Amniotic stem cell (primary cell): ENCODE results near the gene VSTM5.
A peak's percentile ranks its signal among the peaks of the same experiment; 100 is the strongest.
"Not testable (repeated sequence)": the region's sequence is repeated elsewhere in the genome, so short reads cannot be mapped to it uniquely, and the experiment has no call there.

Source experiments
- DNase-seq: peaks from one replicate; lab custom pipeline; 2025; lab: John Stamatoyannopoulos, UW

VSTM5 gene, protein sequence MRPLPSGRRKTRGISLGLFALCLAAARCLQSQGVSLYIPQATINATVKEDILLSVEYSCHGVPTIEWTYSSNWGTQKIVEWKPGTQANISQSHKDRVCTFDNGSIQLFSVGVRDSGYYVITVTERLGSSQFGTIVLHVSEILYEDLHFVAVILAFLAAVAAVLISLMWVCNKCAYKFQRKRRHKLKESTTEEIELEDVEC

DNA sequence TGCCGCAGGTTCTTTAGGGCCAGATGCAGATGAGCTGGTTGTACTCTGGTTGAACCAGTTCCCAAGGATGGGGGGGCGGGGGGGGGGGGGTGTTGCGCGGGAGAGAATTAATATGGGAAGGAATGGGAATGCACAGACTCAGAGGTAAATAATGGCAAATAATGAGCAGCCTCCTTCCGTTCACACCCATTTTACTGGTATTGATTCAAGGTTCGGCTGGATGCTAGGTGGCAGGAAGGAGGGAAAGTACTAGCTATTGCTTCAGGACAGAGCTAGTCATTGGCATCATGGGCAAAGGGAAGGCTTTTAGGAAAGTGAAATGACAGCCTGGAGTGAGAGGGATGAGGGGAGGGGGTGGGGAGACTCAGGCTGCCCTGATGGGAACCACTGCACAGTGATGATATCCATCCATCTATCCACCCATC lies at the start of gene VSTM5:
VSTM5 (minus strand) TSS at position 25 of the 425 bp plus-strand sequence. CDS start 116 bp downstream, outside the sequence.
- no peak for DNase-seq

DNA sequence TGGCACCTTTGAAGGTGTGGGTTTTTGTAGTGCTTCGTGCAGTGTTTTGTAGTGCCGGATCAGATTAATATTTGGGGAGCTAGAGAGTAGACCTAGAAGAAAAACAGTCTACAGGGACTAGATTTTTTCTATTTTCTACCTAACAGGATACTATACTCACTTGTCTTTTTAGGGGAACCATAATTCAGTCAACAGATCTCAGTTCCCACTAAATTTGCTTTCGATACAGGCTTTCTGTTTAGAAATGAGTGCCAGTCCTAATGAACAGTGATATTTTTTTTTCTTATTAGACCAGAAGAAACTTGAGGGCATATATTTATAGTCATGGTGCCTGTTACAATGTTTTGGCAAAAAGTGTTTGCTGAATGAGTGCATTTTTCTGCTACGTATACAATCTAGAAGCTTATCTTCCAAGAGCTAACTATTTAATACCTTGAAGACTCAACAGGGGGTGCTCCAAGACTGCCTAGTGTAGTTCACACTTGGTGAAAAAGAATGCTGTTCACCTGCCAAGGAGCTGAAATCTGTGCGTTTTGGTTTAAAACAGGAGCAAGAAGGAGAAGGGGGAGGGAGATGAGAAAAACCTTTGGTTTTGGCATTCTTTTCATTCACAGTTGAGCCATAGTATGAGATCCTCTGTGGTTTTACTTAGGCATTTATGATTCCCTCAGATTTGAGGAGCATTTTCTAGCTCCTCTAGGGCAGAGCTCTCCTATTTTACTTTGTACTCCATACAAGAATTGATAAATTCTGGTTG lies 44.9 kb upstream of the VSTM5 start:
- DNase-seq = peak; percentile 81

- no peak for DNase-seq
These were observed 40.1 kb upstream of the VSTM5 start for GRCh38 chr11:93890391-93891051.

- DNase-seq = no peak
These were observed 36.7 kb upstream of the VSTM5 start for GRCh38 chr11:93887111-93887510.

DNA sequence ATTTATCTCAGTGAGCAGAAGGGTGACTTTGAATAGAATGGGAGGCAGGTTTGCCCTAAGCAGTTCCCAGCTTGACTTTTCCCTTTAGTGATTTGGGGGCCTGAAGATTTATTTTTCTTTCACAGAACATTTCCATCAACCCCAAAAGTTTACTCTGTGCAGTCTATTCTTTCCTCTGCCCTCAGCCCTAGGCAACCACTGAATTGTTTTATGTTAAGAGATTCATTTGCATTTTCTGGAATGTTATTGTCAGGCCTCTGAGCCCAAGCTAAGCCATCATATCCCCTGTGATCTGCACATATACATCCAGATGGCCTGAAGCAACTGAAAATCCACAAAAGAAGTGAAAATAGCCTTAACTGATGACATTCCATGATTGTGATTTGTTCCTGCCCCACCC lies 28.7 kb upstream of the VSTM5 start:
- DNase-seq = not testable (repeated sequence)

DNA sequence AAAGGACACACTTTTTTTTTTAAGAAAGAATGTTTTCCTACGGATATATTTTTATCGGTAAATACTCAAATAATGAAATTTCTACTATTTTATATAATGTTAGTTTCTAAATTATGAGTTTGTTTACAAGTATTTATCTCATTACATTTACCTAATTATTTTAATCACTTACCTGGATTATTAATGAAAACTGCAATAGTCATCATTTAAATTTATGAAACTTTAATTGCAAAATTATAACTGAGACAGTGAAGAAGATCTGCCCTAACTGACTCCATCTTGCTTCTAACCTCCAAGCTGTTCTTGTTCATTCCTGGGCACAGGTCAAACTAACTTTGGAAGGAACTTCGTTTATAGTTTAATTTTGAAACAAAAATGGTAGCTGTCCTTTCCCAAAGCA lies 25.2 kb upstream of the VSTM5 start:
- DNase-seq = no peak

- DNase-seq = no peak
These were observed 21.1 kb upstream of the VSTM5 start for GRCh38 chr11:93871526-93871925.

GRCh38 chr11:93870616-93871015 lies 20.2 kb upstream of the VSTM5 start:
- DNase-seq = no peak

DNA sequence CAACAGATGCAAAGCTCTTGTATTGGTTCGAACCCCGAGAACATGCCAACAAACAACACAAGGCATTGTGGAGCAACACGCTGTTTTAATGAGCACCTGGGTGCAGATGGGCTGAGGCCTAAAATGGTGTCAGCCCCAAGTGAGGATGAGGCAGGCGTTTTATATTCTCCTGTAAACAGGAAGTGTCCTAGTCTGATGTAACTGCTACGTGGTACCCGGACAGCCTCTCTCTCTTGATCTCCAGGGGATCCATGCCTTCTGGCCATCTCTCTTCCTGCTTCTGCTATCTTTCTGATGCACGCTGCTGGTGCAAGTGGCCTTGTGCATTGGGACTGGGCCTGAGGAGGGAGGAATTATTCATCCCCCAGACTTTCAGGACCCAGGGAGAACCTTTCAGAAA lies 19.4 kb upstream of the VSTM5 start:
- no peak for DNase-seq

DNA sequence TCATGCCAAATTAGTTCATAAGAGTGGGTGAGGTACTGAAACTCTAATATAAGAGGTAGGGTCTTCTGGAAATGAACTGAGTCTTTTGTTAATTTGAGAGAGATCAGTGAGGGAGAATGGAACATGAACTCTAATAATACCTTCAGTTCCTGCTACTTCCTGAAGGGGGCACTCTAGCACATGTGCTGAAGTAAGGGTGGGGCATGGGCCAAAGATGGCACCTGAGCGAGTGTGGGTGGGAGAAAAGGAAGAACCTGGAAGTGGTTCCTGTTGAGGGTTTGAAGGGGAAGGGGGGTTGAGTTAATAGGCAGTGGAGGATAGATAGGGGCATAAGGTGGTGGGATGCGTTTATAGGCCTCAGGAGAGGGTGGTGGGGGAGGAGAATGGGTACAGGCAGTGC lies 18.0 kb upstream of the VSTM5 start:
- DNase-seq = not testable (repeated sequence)

DNA sequence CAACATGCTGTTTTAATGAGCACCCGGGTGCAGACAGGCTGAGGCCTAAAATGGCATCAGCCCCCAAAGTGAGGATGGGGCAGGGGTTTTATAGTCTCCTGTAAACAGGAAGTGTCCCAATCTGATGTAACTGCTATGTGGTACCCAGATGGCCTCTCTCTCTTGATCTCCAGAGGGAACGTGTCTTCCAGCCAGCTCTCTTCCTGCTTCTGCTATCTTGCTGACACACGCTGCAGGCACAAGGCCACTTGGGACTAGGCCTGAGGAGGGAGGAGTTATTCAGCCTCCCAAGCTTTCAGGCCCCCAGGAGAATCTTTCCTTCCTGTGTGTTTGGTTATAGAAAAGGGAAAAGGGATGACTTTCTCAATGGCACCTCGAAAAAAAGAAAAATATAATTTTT lies 11.4 kb upstream of the VSTM5 start:
- DNase-seq = no peak

DNA sequence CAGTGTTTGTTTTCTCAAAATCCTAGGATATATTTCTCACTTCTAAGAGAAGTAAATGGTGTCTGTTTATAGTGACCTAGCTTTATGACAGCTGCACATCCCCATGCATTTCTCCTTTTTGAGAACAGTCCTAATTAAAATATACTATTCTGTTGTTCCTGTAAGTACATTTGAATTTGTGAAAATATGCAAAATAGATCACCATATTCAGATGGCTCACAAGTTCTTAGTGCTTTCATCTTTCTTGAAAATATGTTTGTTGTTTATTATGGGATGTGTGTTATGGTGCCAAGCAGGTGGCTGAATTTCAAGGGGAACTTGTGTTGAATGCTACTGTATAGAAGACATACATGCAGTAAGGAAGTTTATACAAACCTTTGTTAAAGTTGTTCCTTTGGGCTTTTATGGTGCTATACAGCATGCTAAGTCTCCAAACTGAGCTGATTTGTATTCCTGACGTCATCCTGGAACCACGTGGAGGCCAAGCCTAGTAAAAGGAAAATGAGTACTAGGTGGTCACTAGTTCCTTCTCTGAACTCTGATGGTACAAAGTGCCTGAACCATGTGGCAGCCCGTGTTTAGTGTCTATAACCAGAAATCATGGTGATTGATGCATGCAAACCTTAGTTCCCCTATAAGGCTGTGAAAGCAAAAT lies 7.8 kb upstream of the VSTM5 start:
- DNase-seq = no peak

DNA sequence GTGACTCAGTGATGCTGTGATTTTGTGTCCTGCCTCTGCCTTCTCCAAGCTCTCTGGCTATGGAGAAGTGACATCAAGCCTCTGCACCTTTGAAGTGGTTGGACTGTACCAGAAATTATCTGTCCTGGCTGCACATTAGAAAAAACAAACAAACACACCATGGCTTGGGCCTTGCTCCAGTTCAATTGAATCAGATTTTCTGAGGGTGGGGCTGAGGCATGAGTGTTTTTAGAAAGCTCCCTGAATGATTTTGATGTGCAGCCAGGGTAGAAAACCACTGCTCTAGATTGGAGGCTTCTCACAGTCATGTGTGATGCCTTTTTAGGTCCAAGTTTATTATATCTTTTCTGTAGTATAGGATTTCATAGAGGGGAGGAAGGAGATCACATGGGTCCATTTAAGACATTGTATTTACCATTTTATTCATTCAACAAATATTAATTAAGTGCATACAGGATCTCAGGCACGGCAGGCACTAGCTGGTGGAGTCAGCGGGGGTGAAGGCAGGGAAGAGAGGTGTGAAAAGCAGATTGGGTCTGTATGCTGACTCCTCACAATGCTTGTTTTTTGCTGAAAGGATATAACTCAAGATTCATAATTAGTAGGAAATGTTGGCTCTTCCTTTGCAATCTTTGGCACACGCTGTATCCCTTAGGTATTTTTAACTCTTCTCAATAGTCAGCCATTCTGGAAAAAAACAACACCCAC lies 7.1 kb upstream of the VSTM5 start:
- no peak for DNase-seq

- DNase-seq = no peak
These were observed 1.8 kb upstream of the VSTM5 start for GRCh38 chr11:93852242-93852641.

GRCh38 chr11:93849751-93850593 lies 446 bp downstream of the VSTM5 start:
- no peak for DNase-seq

GRCh38 chr11:93849201-93849600 lies 1.2 kb downstream of the VSTM5 start:
- no peak for DNase-seq

GRCh38 chr11:93846411-93846810 lies 4.0 kb downstream of the VSTM5 start:
- DNase-seq = no peak

DNA sequence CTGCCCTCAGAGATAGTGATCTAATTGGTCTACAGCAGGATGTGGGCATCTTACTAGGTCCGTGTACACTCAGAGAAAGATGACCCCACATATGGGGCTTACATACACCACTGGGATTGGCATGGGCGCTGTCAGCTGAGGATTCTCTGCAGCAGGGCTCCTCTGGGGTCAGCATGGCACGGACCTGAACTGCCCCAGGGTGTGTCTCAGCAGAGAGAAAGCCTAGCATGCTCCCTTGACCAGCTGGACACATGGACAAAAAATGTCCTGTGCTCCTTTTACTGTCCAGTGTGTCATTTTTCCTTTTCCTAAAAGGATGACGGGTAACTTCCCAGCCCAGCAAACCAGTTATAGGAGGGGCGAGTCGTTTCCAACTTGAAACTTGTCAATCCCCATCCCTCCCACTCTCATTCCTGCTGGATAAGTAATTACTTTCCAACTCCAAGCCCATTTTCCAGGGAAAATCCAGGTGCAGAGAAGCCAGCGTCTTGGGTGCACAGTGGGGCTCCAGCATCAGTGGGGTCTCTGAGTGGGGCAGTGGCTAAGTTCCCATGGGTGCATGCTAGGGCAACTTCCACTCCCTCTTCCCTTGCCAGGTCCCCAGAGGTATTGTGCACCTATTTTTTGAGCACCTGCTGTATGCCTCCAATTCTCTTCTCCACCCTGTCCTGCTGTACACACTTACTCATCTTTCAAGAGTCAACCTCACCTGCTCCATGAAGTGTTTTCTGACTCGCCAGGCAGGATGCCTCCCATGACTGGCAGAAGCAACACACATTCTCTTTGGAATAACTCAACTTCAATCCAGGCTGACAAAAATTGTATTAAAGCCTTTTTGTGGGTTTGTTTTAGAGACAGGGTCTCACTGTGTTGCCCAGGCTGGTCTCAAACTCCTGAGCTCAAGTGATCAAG lies 5.0 kb downstream of the VSTM5 start:
- DNase-seq = no peak

DNA sequence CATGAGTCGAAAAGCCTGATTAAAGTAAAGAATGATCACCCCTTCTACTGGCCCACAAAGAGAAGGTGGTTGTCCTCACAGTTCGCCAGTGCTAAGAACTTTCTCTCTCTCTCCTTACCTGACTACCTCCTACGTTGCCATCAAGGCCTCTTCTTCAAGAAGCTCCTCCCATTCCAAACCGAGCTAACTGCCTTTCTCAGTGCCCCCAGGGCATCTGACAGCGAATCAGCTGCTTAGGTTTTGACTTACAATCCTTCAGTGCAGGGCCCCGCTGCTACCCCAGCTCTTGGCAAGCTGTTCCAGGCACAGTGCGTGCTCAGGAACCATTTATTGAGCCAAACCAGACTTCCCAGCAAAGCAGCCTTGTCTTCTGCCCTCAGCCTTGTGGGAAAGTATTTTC lies 5.8 kb downstream of the VSTM5 start:
- no peak for DNase-seq

GRCh38 chr11:93843906-93844305 lies 6.5 kb downstream of the VSTM5 start:
- DNase-seq = no peak
